Kidney (tissue), 14 donors: ENCODE data around the gene DCAF6. TPM values are rescaled to one million over a fixed set of nuclear protein-coding genes. Genes with fewer than 3 reads are reported as not detected.

Experiments
- DNase-seq, 5 donors: peaks; one replicate each; pipeline ENCODE4 v3.0.0-alpha.2; 2013 to 2020
- FAIRE-seq: peaks from 2 replicates; lab custom pipeline; 2012; peaks lifted over from hg19 to GRCh38; lab: Jason Lieb, UNC
- H3K27ac ChIP-seq, 2 donors: one replicate each; pipeline ENCODE4 v1.7.0; 2013; ENCODE audit warnings: low read depth in 2 of 2, low read length in 2 of 2, inconsistent platforms in 1 of 2
- H3K27me3 ChIP-seq: one replicate; pipeline ENCODE4 v1.7.1; 2013; ENCODE audit warnings: low read length, inconsistent platforms; ENCODE audit not compliant: control insufficient read depth, insufficient read depth
- H3K36me3 ChIP-seq, 3 donors: one replicate each; pipeline versions ENCODE4 v1.7.0 to v1.7.1; 2013; ENCODE audit warnings: low read length in 3 of 3, control low read depth in 1 of 3, inconsistent platforms in 1 of 3; ENCODE audit not compliant: insufficient read depth in 3 of 3, control insufficient read depth in 2 of 3
- H3K4me1 ChIP-seq, 3 donors: one replicate each; pipeline versions ENCODE4 v1.7.0 to v1.7.1; 2013; ENCODE audit warnings: low read length in 3 of 3, inconsistent platforms in 1 of 3, low read depth in 1 of 3; ENCODE audit not compliant: control insufficient read depth in 2 of 3, insufficient read depth in 2 of 3
- H3K4me3 ChIP-seq, 3 donors: one replicate each; pipeline versions ENCODE4 v1.7.0 to v1.8.1; 2013; ENCODE audit warnings: low read length in 3 of 3, control low read depth in 1 of 3, inconsistent platforms in 1 of 3
- H3K9ac ChIP-seq, 3 donors: one replicate each; pipeline versions ENCODE4 v1.7.0 to v1.7.1; 2013; ENCODE audit warnings: low read length in 3 of 3, control low read depth in 1 of 3, inconsistent platforms in 1 of 3
- H3K9me3 ChIP-seq, 3 donors: one replicate each; pipeline versions ENCODE4 v1.7.0 to v1.7.1; 2013; ENCODE audit warnings: low read length in 3 of 3, control low read depth in 1 of 3, inconsistent platforms in 1 of 3; ENCODE audit not compliant: control insufficient read depth in 2 of 3, insufficient read depth in 1 of 3
- CTCF ChIP-seq: IDR thresholded peaks from 3 replicates; pipeline ENCODE4 v1.5.1; 2012; ENCODE audit warnings: mild to moderate bottlenecking, moderate library complexity, borderline replicate concordance; ENCODE audit not compliant: insufficient read depth; ENCODE audit errors: extremely low read depth
- intact Hi-C: fragments of 100-400 bp; cut with DNase I; formaldehyde crosslinking; loops from one replicate; pipeline ENCODE4 v1.11.1; 2022
- polyA plus RNA-seq: library from polyadenylated mRNA; stranded (reverse); fragments of 350-450 nt; fragmentation: Illumina TruSeq; extraction: RNeasy Lipid Tissue Mini Kit (QIAGEN cat#74804); gene quantifications from one replicate; pipeline ENCODE4 v1.2.3, GENCODE V29; 2014; ENCODE audit warnings: low read depth, low replicate concordance; ENCODE audit not compliant: insufficient read depth
- total RNA-seq: library from RNA; stranded (reverse); fragmentation: NEBNext Ultra II Directional; extraction: Animal tissue kit (Norgen Biotek cat#: 25700); gene quantifications from one replicate; pipeline ENCODE4 v1.2.1, GENCODE V29; 2021
- donor health status: control.
- donor health status: control.
- donor health status: control.
- donor health status: control.
- donor health status: control.
- donor health status: DM: yes; HTN: yes; CAD: no.
- donor health status: Normal renal cell carcinoma (clear cell type).

Gene DCAF6
- total and polyA plus RNA-seq, 2 donors from 2014 or later = 30.8 to 58.8 TPM

DNA sequence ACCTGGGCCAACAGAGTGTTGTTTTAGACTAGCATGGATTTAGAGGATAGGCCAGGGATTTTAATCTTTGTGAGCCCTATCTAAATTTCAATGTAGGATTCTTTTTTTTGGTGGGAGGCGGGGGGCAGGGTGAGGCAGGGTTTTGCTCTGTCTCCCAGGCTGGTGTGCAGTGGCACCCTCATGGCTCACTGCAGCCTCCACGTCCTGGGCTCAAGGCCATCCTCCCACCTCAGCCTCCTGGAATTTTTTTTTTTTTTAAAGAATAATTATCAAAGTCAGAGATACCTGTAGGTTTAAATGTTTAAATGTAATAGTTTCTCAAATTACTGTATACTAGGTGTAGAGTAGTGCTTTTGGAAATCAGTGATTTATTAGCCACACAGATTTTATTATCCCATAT is 3.8 kb downstream of the DCAF6 start:
- DNase-seq = no peak
- H3K4me1 ChIP-seq = no peaks in the 10 kb centered on the region
- intact Hi-C loops = no loop called here
- no peaks in the 10 kb centered on the region for H3K9me3 ChIP-seq
- H3K9ac ChIP-seq = no peak overlapping the region
- TF ChIP-seq CTCF = no peak
- FAIRE-seq = no peak
- no peaks in the 10 kb centered on the region for H3K27me3 ChIP-seq
- no peaks in the 10 kb centered on the region for H3K36me3 ChIP-seq
- no peak overlapping the region for H3K27ac ChIP-seq
- no peak overlapping the region for H3K4me3 ChIP-seq

GRCh38 chr1:167943541-167943940 is 7.1 kb downstream of the DCAF6 start:
- intact Hi-C loops = no loop called here
- no peak for DNase-seq
- no peak overlapping the region for H3K4me3 ChIP-seq
- TF ChIP-seq CTCF = no peak
- no peak overlapping the region for H3K9ac ChIP-seq
- H3K36me3 ChIP-seq = no peaks in the 10 kb centered on the region
- no peaks in the 10 kb centered on the region for H3K9me3 ChIP-seq
- H3K27ac ChIP-seq = no peak overlapping the region
- H3K27me3 ChIP-seq = no peaks in the 10 kb centered on the region
- FAIRE-seq = no peak
- H3K4me1 ChIP-seq = no peaks in the 10 kb centered on the region

GRCh38 chr1:167947733-167948132 is 11.2 kb downstream of the DCAF6 start:
- no peaks in the 10 kb centered on the region for H3K9me3 ChIP-seq
- peaks cover 0 to 3% (median 2%) of the 10 kb centered on the region in 3 donors for H3K36me3 ChIP-seq
- peaks cover 0 to 6% (median 0%) of the 10 kb centered on the region in 3 donors for H3K4me1 ChIP-seq
- TF ChIP-seq CTCF = no peak
- H3K27me3 ChIP-seq = no peaks in the 10 kb centered on the region
- no peak overlapping the region for H3K4me3 ChIP-seq
- intact Hi-C loops = no loop called here
- no peak overlapping the region for H3K27ac ChIP-seq
- DNase-seq = no peak
- no peak for FAIRE-seq
- H3K9ac ChIP-seq = no peak overlapping the region

- DNase-seq (no peak), FAIRE-seq (no peak)
- H3K36me3 ChIP-seq = peaks cover 2 to 10% (median 5%) of the 10 kb centered on the region in 3 donors
- no peak for TF ChIP-seq CTCF
- H3K4me3 ChIP-seq = no peak overlapping the region
- intact Hi-C loops = no loop called here
- H3K27ac ChIP-seq = no peak overlapping the region
- no peak overlapping the region for H3K9ac ChIP-seq
- no peaks in the 10 kb centered on the region for H3K27me3 ChIP-seq
- H3K4me1 ChIP-seq = peaks cover 0 to 6% (median 0%) of the 10 kb centered on the region in 3 donors
- no peaks in the 10 kb centered on the region for H3K9me3 ChIP-seq
These were observed 13.3 kb downstream of the DCAF6 start for GRCh38 chr1:167949785-167950184.
